ENCODE results near the gene MAP7D2.

Gene MAP7D2

GRCh38 chrX:20067709-20068561, 48.8 kb downstream of the MAP7D2 start:
- Histone ChIP-seq H3K27ac (no peak overlapping the region), H3K4me3 (ENCODE audit: low read depth, low read length) (no peak overlapping the region), H3K27me3 (ENCODE audit: insufficient read depth, low read depth, severe bottlenecking) (peaks cover 12% of the 10 kb centered on the region), H3K36me3 (no peaks in the 10 kb centered on the region), H3K9me3 (ENCODE audit: severe bottlenecking) (no peaks in the 10 kb centered on the region)
- TF ChIP-seq CTCF (IDR thresholded peaks at IDR 0.05; ENCODE audit: low read depth, low read length), result no peak
- no peak for DNase-seq

GRCh38 chrX:20066968-20067708, 49.6 kb downstream of the MAP7D2 start:
- DNase-seq, result peak; percentile 14
- Histone ChIP-seq H3K27ac (no peak overlapping the region), H3K4me3 (ENCODE audit: low read depth, low read length) (no peak overlapping the region), H3K9me3 (ENCODE audit: severe bottlenecking) (no peaks in the 10 kb centered on the region), H3K36me3 (no peaks in the 10 kb centered on the region), H3K27me3 (ENCODE audit: insufficient read depth, low read depth, severe bottlenecking) (peaks cover 5% of the 10 kb centered on the region)
- peak; percentile 72 for TF ChIP-seq CTCF (IDR thresholded peaks at IDR 0.05; ENCODE audit: low read depth, low read length)

- TF ChIP-seq CTCF (IDR thresholded peaks at IDR 0.05; ENCODE audit: low read depth, low read length), result peak; percentile 53
- DNase-seq, result peak; percentile 12
- no peaks in the 10 kb centered on the region for H3K9me3 ChIP-seq (ENCODE audit: severe bottlenecking)
- no peaks in the 10 kb centered on the region for H3K36me3 ChIP-seq
- H3K27me3 ChIP-seq (ENCODE audit: insufficient read depth, low read depth, severe bottlenecking), result peaks cover 5% of the 10 kb centered on the region
- no peak overlapping the region for H3K27ac ChIP-seq
- H3K4me3 ChIP-seq (ENCODE audit: low read depth, low read length), result no peak overlapping the region
Observed at GRCh38 chrX:20063716-20064351, 52.9 kb downstream of the MAP7D2 start.

GRCh38 chrX:20063153-20063552, 53.6 kb downstream of the MAP7D2 start:
- Histone ChIP-seq H3K27me3 (ENCODE audit: insufficient read depth, low read depth, severe bottlenecking) (peaks cover 5% of the 10 kb centered on the region), H3K4me3 (ENCODE audit: low read depth, low read length) (no peak overlapping the region), H3K9me3 (ENCODE audit: severe bottlenecking) (no peaks in the 10 kb centered on the region), H3K36me3 (no peaks in the 10 kb centered on the region), H3K27ac (no peak overlapping the region)
- no peak for TF ChIP-seq CTCF (IDR thresholded peaks at IDR 0.05; ENCODE audit: low read depth, low read length)
- DNase-seq, result no peak

GRCh38 chrX:20061855-20062254, 54.9 kb downstream of the MAP7D2 start:
- DNase-seq, result no peak
- Histone ChIP-seq H3K9me3 (ENCODE audit: severe bottlenecking) (no peaks in the 10 kb centered on the region), H3K27me3 (ENCODE audit: insufficient read depth, low read depth, severe bottlenecking) (peaks cover 3% of the 10 kb centered on the region), H3K27ac (no peak overlapping the region), H3K4me3 (ENCODE audit: low read depth, low read length) (no peak overlapping the region), H3K36me3 (no peaks in the 10 kb centered on the region)
- TF ChIP-seq CTCF (IDR thresholded peaks at IDR 0.05; ENCODE audit: low read depth, low read length), result no peak

Measured in WERI-Rb-1 (cell line).